Astrocyte (in vitro differentiated cells and primary cell): ENCODE data around the gene TSPEAR.

Experiments used
- CTCF ChIP-seq: IDR thresholded peaks from 2 replicates; pipeline ENCODE4 v1.5.1; 2011; ENCODE audit warnings: low read depth, mild to moderate bottlenecking, inconsistent platforms, low read length, moderate library complexity; ENCODE audit not compliant: insufficient read depth
- EZH2 ChIP-seq: IDR thresholded peaks from 2 replicates; pipeline ENCODE4 v1.6.1; 2012; ENCODE audit warnings: mild to moderate bottlenecking, low read length, inconsistent platforms; ENCODE audit not compliant: insufficient read depth

GRCh38 chr21:44581158-44581557 lies 130.2 kb downstream of the TSPEAR start:
- TF ChIP-seq CTCF, result no peak
- TF ChIP-seq EZH2, result no peak
